Middle frontal gyrus (tissue), 1 donor: Measurements from ENCODE around the gene NCEH1.
"Not testable (repeated sequence)": the region's sequence is repeated elsewhere in the genome, so short reads cannot be mapped to it uniquely, and the experiment has no call there.

ENCODE experiments used
- DNase-seq: peaks from one replicate; pipeline ENCODE4 v3.0.0-alpha.2; 2015; ENCODE audit warnings: low spot score; ENCODE audit errors: extremely low spot score

The NCEH1 gene

GRCh38 chr3:172679599-172679998 lies 31.3 kb downstream of the NCEH1 start:
- no peak for DNase-seq

GRCh38 chr3:172678068-172678467 lies 32.8 kb downstream of the NCEH1 start:
- no peak for DNase-seq

DNA sequence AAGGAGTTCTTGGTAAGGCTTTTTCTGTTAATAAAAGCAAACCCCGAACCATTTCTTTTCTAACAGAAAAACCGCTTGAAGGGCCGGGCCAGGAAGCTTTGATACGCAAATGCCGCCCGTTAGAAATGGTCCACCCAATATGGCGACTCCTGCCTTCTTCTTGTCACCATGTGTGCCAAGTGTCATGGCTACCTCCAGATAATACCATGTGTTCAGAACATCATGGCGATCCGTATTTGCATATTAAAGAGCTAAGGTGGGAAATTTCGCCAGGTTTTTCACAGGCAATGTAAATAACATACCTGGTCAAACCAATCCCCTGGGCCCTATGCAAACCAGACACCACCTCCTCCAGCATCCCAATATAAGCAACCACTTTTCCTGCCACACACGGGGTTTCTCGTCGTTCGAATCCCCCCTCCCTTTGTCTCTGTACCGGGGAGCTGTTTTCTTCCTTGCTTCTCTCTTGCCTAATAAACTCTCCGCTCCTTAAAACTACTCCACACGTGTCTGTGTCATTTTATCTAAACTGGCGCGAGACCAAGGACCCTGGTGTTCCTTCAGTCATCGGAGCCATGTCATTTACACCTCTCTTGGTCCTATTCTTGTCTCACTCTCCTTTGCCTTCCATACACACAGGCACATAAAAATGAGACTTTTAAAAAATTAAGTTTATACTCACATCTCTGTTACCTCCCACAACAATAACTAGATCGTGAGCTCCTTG lies 34.5 kb downstream of the NCEH1 start:
- no peak for DNase-seq

- no peak for DNase-seq
Measured at GRCh38 chr3:172675441-172676193, 35.2 kb downstream of the NCEH1 start.

DNA sequence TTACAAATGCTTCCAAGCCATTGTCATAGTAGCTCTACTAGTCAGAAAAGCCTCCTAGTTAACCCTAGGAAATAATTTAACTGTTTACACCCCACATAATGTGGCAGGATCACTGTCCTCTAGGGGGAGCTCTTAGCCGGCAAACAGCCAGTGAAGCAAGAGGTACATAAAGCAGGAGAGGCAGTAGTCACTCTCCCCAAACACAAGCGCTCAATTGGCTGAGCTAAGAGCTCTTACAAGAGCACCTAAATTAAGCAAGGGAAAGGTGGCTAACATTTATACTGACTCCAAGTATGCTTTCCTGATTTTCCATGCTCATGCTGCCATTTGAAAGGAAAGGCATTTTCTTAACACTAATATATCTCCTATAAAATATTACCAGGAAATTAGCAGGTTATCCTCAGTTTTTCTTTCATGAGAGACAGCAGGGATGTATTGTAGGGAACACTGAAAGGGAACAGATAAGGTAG lies 37.6 kb downstream of the NCEH1 start:
- no peak for DNase-seq

- DNase-seq, result no peak
Measured at GRCh38 chr3:172669021-172669420, 41.8 kb downstream of the NCEH1 start.

DNA sequence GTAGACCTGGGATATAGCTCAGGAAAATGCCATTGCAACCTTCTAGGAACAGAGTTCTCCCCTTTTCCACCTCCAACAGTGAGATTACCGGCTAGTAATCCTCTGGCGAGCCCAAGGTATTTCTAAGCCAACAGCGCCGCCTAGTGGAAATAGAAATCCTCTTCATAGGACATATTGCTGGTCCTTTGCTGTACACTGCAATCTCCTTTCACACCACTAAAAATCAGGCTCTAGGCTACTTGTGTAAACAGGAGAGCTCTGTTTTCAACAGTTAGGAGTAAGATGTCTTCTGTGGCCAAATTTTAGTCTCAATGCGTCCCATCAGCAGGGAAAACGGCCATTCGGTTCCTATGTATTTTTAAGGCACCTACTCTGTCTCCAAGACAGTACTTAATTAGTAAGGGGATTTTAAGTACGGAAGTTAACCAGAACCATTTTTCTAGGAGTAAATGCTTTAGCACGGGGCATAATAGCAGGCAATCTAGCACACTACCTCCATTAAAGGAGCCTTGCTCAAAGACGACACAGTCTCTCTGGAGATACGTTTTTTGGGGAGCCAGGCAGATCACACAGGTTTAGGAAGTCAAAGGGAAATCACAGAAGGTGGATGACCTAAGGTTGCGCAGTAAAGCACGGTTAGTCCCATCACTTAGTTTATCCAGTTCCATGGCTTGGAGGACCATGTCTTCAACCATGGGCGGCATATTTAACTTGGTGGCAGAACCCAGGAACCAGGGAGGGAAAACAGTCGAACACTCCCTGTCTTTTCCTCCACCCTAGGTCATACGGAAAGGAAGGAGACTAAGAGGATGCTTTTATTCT lies 43.8 kb downstream of the NCEH1 start:
- peak; percentile 62 for DNase-seq

DNA sequence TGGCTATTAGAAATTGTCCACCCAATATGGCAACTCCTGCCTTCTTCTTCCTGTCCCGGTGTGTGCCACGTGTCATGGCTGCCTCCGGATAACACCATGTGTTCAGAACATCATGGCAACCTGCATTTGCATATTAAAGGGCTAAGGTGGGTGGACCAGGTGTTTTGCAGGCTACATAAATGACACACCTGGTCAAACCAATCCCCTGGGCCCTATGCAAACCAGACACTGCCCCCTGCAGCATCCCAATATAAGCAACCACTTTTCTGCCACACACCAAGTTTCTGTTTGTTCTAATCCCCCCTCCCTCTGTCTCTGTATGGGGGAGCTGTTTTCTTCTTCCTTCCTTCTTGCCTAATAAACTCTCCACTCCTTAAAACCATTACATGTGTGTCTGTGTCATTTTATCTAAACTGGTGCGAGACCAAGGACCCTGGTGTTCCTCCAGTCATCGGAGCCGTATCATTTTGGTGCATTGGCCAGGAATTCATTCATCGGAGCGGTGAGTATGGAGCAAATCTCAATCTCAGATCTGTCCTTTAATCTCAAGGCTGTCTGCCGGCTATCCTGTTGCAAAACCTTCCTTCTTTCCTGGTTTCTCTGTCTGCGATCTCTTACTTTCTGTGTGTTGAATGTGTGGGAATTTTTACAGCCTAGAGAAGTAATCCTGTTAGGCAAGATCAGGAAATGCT lies 44.5 kb downstream of the NCEH1 start:
- DNase-seq, result no peak

DNA sequence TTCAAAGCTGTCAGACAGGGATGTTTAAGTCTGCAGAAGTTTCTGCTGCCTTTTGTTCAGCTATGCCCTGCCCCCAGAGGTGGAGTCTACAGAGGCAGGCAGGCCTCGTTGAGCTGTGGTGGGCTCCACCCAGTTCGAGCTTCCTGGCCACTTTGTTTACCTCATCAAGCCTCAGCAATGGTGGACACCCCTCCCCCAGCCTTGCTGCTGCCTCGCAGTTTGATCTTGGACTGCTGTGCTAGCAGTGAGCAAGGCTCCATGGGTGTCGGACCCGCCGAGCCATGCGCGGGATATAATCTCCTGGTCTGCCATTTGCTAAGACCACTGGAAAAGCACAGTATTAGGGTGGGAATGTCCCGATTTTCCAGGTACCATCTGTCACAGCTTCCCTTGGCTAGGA lies 45.4 kb downstream of the NCEH1 start:
- not testable (repeated sequence) for DNase-seq

DNA sequence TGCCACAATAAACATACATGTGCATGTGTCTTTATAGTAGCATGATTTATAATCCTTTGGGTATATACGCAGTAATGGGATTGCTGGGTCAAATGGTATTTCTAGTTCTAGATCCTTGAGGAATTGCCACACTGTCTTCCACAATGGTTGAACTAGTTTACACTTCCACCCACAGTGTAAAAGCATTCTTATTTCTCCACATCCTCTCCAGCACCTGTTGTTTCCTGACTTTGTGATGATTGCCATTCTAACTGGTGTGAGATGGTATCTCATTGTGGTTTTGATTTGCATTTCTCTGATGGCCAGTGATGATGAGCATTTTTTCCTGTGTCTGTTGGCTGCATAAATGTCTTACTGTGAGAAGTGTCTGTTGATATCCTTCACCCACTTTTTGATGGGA lies 50.4 kb downstream of the NCEH1 start:
- DNase-seq, result not testable (repeated sequence)

- DNase-seq, result no peak
Measured at GRCh38 chr3:172659246-172660002, 51.4 kb downstream of the NCEH1 start.

DNA sequence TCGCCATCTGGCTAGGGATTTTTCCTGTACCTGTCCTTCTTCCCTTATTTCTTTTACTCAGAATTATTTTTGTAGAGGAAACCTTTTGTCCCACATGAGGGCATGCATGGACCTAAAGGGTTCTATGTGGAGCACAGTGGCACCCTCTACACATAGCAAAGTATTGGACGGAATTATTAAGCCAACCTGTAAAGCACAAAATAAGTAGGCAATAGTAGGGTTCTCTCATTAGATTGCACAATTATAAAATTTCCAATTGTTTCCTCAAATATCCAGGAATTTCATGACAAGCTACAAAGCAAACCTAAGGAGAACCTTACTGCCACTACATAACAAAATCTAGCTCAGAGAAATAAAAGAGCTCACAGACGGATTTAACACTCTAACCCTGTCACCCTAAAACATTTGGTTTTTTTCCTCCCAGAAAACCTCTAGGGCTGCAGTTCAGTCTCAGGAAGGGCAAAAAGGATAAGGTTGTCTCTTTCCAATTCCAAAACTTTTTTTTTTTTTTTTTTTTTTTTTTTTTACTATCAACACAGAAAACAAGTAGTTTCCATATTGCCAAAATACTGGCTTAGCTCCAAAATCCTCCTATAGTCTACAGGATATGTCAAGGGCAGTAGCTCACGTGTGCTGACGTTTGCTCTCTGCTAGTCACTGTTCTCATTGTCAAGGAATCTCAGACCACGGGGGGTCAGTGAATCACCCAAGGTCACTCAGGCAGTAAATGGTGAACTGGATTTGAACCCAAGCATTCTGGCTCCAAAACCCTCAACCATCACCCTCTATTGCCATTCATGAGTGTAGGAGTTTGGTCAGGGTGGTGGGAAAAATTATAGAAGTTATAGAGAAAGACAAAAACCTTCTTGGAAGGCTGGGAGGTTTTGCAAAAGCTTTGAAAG lies 52.3 kb downstream of the NCEH1 start:
- no peak for DNase-seq

- DNase-seq, result no peak
Measured at GRCh38 chr3:172656602-172657001, 54.3 kb downstream of the NCEH1 start.

DNA sequence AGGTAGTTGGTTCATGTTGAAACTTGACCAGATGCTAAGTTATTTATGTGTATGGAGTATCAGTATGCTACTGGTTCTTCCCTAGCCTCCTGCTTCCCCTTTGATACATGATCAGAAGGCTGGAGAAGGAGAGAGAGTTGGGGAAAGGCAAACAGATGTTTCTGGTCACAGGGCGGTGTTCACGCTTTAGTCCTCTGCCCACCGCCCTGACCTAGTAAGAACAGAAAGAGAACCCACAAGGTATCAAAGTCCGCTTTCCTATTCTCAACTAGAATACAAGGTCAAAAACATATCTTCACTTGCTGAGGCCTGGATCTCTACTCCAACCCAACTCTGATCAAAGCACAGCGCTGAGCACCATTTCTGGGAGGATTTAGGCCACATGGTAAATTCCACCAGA lies 55.5 kb downstream of the NCEH1 start:
- no peak for DNase-seq

DNA sequence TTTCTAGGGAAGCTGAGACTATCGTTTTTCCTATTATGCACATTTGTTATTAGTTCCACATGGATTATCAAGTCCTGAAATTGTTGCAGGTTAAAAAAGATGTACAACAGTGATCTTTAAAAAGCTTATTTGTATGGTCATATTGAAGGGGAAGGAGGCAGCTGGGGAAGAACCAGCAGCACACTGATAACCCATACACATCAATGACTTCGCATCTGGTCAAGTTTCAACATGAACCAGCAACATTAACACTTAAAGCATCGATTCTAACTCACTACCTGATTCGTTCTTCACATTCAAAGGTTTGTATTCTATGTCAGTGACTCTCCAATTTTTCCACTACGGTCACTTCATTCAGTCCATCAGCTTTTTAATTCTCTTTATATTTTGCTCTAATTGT lies 56.4 kb downstream of the NCEH1 start:
- DNase-seq, result no peak

- DNase-seq, result no peak
Measured at GRCh38 chr3:172653004-172653572, 57.8 kb downstream of the NCEH1 start.

- DNase-seq, result no peak
Measured at GRCh38 chr3:172651936-172652625, 58.8 kb downstream of the NCEH1 start.

- no peak for DNase-seq
Measured at GRCh38 chr3:172649987-172650386, 60.9 kb downstream of the NCEH1 start.

DNA sequence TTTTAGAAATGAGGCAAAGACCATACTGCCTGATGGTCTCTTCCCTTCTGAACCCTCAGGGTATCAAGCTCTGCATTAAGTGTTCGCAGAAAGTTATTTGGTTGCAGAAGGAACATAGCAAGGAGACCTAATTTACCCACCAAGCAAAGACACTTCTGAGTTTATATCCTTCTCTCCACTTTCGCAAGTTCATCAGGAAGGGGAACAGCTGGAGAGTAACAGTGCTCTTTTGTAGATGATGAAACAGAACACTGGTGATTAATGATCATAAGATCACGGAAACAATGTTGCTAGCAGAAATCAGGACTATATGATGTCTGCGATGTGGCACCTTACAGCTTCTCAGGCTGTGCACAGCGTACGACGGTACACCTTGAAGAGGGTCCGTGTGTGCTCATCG lies 62.1 kb downstream of the NCEH1 start:
- no peak for DNase-seq
